HFF-Myc (cell line): ENCODE results near the gene NOSIP.
A peak's percentile ranks its signal among the peaks of the same experiment; 100 is the strongest.

Experiments used
- DNase-seq: peaks from one replicate; pipeline ENCODE4 v3.0.0-alpha.2; 2011; ENCODE audit warnings: low read depth; ENCODE audit errors: extremely low read depth
- H3K4me3 ChIP-seq: replicated peaks from 2 replicates; pipeline ENCODE4 v1.5.1; 2011; ENCODE audit warnings: low read depth, mild to moderate bottlenecking, control low read depth, low read length
- TF ChIP-seq, protein P1 (sequence below): IDR thresholded peaks from 2 replicates; pipeline ENCODE4 v1.5.1; 2012; ENCODE audit warnings: mild to moderate bottlenecking, low read depth, low read length, control low read depth; ENCODE audit errors: missing control alignments

Gene NOSIP

DNA sequence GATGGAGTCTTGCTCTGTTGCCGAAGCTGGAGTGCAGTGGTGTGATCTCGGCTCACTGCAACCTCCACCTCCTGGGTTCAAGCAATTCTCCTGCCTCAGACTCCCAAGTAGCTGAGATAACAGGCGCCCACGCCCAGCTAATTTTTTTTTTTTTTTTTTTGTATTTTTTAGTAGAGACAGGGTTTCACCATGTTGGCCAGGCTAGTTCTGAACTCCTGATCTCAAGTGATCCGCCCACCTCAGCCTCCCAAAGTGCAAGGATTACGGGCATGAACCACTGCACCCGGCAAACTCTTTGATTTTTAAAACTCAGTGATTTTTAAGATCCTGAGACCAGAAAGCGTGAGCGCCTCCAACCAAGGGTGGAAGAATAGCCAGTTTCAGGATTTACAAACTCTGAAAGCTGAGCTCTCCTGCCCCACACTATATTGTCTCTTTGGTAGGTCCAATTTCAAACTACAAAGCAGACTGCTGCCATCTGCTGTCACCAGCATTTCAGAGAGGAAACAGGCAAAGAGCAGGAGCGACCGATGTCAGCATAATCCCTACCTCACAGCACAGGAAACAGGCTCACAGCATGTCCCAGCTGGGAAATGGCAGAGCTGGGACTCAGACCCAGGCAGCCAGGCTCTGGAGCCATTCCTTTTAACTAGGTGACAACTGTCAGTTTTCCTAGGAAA is 9.2 kb downstream of the NOSIP start:
- no peak overlapping the region for H3K4me3 ChIP-seq
- TF ChIP-seq, protein P1, sequence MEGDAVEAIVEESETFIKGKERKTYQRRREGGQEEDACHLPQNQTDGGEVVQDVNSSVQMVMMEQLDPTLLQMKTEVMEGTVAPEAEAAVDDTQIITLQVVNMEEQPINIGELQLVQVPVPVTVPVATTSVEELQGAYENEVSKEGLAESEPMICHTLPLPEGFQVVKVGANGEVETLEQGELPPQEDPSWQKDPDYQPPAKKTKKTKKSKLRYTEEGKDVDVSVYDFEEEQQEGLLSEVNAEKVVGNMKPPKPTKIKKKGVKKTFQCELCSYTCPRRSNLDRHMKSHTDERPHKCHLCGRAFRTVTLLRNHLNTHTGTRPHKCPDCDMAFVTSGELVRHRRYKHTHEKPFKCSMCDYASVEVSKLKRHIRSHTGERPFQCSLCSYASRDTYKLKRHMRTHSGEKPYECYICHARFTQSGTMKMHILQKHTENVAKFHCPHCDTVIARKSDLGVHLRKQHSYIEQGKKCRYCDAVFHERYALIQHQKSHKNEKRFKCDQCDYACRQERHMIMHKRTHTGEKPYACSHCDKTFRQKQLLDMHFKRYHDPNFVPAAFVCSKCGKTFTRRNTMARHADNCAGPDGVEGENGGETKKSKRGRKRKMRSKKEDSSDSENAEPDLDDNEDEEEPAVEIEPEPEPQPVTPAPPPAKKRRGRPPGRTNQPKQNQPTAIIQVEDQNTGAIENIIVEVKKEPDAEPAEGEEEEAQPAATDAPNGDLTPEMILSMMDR = peak; percentile 6
- DNase-seq = no peak

DNA sequence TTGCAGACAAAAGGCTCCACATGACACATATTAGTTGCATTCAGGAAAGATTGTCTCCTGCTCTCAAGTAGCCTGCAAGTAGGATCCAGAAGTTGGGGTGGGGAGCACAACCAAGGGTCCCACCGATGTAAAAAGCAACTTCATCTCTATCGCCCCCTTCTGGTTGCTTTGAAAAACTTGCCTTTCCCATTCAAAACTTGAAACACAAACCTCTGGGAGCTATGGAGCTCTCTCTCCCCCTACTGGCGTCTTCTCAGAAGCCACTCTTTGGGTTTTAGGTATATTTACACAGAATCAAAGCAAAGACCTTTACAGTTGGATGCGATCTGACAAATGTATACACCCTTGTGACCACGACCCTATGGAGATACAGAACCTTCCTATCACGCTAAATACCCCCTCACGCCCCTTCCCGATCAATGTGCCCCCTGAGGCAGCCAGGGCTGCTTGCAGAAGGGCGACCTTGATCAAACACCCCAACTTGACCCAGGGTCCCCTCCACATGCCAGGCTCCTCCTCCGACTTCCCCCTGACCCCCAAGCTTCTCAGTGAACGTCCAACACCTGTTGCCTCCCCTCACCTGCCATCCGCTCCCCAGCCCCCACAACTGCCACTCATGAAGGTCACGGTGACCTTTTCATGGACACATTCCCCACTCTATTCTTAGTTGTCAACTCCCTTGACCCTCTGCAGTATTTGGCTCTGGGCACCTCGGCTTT is 10.1 kb downstream of the NOSIP start:
- peak; percentile 77 for DNase-seq
- H3K4me3 ChIP-seq = no peak overlapping the region
- TF ChIP-seq, protein P1 = peak; percentile 96

DNA sequence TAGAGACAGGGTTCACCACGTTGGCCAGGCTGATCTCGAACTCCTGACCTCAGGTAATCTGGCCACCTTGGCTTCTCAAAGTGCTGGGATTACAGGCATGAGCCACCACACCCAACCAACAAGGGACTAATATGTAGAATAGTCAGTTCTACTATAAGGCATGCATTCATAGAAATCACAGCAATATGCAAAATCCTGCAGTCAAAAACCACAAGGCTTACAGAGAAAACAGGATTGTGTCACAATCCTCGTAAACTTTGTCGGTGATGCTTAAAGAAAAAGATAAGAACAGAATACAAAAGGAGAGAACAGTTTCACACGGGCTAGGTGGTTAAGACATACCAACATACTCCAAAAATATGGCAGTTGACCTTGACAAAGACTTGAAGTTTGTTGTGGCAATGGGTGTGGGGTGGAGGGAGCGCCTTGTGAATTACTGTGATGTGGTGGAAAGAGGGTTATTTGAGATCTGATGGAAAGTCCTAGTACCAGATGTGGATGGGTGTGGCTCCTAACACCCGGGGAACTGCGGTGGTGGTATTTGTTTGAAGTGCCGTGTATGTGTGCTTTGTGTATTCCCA is 12.4 kb downstream of the NOSIP start:
- H3K4me3 ChIP-seq = no peak overlapping the region
- DNase-seq = peak; percentile 66
- TF ChIP-seq, protein P1 = no peak

DNA sequence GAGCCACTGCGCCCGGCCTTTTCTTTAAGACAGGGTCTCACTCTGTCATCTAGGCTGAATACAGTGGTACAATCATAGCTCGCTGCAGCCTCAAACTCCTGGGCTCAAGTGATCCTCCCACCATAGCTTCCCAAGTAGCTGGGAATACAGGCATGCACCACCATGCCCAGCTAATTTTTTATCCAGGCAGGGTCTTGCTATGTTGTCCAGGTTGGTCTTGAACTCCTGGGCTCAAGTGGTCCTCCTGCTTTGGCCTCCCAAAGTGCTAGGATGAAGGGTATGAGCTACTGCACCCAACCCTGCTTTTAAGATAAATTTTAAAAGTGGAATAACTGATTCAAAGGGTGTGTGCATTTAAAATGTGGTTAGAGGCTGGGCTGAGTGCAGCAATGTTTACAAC is 14.1 kb downstream of the NOSIP start:
- TF ChIP-seq, protein P1 = no peak
- no peak overlapping the region for H3K4me3 ChIP-seq
- no peak for DNase-seq

DNA sequence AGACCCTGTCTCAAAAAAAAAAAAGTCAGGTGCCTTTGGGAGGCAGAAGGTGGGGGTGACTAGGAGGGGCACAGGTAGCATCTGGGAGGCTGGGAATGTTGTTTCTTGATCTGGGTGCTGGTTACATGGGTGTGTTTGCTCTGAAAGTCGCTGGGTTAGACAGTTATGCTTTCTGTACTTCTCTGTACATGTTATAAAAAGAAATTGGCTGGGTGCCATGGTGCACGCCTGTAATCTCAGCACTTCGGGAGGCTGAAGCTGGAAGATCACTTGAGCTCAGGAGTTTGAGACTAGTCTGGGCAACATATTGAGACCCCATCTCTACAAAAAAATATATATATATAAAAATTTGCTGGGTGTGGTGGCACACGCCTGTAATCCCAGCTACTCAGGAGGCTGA is 15.1 kb downstream of the NOSIP start:
- DNase-seq = no peak
- TF ChIP-seq, protein P1 = no peak
- H3K4me3 ChIP-seq = no peak overlapping the region

DNA sequence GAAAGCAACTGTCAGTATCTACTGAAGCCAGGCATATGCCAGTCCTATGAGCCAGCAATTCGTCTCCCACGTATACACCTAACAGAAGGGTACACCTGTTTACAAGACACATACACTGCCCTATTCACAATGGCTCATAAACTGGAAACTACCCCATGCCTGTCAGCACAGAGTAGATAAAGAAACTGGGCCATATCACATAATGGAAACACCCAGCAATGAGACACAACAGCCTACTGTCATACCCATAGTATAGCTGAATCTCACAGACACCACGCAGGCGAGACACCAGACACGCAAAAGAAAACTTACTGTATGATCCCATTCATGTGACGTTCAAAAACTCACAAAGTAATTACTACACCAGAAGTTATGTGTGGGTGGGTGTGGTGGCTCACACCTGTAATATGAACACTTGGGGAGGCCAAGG is 15.7 kb downstream of the NOSIP start:
- TF ChIP-seq, protein P1 = no peak
- no peak overlapping the region for H3K4me3 ChIP-seq
- no peak for DNase-seq
